OCI-M2 (cell line): ENCODE measurements around the gene TTC7B.

Experiments used
- DNase-seq: peaks from one replicate; lab custom pipeline; 2025; ENCODE audit not compliant: unreplicated experiment; lab: John Stamatoyannopoulos, UW

TTC7B gene

DNA sequence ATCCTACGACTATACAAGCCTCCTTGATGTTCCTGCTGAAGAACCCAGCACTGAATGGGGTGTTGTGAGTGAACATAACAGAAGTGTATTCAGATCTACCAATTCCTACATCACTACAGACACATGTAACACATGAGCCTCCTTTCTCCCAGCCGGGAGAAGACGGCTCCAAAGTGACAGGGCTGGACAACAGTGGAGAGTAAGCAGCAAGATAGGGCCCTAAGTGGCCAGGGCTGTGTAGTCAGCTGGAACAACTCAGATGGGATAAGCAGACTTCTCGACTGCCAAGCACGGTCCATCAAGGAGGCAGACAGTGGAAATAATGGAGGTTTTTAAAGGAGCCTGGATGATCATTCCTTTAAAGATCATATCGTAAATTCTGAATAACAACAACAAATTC lies 73.5 kb downstream of the TTC7B start:
- DNase-seq = no peak

- DNase-seq = no peak
Measured at GRCh38 chr14:90742252-90742651, 74.0 kb downstream of the TTC7B start.

GRCh38 chr14:90741682-90741946 lies 74.6 kb downstream of the TTC7B start:
- no peak for DNase-seq

- DNase-seq = no peak
Measured at GRCh38 chr14:90740946-90741681, 75.1 kb downstream of the TTC7B start.

- no peak for DNase-seq
Measured at GRCh38 chr14:90740081-90740480, 76.1 kb downstream of the TTC7B start.

GRCh38 chr14:90739318-90740068 lies 76.7 kb downstream of the TTC7B start:
- no peak for DNase-seq

DNA sequence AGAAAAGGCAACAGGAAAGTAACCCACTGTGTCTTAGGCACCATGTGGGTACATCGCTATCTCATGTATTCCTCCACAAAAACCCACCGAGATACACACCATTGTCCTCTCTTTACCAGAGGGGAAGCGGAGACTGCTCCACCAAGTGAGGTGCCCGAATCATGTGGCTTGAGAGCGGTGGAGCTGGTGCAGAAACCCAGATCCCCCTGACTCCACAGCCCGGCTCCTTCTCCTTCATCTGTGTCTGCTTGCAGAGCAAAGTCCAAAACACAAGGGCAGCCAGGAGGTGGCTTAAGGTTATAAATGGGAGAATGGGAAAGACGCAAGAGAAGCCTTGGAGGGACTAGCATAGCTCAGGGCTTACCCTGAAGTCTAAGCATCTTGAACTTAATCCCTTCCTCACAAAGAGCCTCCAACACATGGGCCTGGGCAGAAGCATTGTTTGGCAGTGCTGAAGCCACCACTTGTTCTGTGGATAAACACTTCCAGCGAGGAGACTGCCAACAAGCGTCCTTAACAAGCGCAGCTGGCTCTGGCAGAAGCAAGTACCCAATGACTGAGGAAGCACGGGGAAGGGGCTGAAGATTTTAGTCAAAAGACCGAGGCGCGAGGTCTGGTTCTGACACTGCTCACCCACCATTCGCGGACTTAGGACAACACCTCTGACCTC lies 83.0 kb downstream of the TTC7B start:
- DNase-seq = no peak

DNA sequence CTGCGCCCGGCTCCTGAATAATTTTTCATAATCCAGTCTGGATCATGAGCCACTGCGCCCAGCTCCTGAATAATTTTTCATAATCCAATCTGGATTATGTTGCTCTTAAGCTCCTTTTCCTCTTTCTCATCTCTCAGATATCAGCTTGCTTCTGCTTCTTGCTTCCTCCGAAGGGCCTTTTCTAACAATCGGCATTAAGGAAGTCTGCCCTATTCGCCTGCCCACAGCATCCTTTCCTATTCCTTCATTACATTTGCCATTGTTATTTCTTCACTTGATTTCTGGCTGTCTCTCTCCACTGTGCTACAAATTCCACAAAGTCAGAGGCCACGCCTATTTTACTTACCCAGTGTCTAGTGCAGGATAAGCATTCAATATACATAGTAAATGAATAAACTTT lies 83.5 kb downstream of the TTC7B start:
- DNase-seq = no peak

- no peak for DNase-seq
Measured at GRCh38 chr14:90732139-90732538, 84.1 kb downstream of the TTC7B start.

- DNase-seq = no peak
Measured at GRCh38 chr14:90731487-90731886, 84.7 kb downstream of the TTC7B start.

- DNase-seq = no peak
Measured at GRCh38 chr14:90730206-90730766, 85.9 kb downstream of the TTC7B start.

DNA sequence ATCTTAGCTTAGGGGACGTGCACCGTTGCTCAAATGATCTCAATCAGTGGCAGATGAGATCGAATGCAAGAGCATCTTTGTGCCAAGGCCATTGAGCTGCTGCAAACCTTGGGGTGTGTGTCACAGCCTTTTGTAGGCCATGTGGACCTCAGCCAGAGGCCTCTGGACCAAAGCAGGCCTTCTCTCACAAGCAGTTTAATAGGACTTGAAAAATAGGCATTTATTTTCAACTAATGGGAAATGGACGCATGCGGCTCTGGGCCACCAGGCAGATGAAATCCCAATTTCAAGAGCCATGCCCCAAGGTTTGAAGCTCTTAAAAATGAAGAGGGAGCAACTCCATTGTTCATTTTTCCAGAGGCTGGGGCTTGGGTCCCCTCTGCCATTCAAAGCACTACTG lies 87.3 kb downstream of the TTC7B start:
- no peak for DNase-seq

- DNase-seq = no peak
Measured at GRCh38 chr14:90727082-90727481, 89.1 kb downstream of the TTC7B start.

DNA sequence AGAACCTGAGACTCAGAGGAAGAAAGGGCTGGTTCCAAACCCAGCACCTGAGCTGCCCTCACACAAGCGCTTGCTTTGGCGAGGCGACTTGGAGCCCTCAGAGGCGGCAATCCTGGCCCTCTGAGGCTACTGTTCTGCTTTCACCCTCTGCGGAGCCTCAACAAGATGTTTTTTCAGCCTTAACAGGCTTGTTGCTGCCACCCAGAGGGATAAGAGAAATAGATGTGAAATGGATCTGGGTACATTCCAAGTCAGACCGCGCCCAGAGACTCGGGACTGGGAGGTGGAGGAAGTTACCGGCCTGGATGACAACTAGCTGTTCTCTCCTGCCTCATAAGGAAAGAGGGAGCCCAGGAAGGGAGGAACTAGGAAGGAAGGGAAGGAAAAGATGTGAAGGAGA lies 89.6 kb downstream of the TTC7B start:
- DNase-seq = no peak

DNA sequence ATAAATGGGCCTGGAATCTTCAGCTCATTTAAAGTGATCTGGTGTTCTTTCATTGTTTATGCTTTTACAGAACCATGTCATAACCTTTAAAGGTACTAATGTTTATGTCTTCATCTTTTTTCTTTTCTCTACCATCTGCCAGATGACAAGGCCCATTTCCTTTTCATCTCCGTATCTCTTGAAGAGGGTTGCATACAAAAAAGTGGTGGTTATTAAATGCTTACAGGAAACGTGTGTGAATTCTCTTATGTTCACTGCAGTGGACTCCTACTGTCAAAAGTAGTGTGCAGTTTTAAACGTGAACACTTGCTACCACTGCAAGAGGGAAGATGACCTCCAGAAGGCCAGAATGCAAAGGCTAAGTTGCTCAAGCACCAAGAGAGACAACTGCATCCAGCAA lies 91.4 kb downstream of the TTC7B start:
- no peak for DNase-seq

- DNase-seq = no peak
Measured at GRCh38 chr14:90722590-90722989, 93.6 kb downstream of the TTC7B start.

- DNase-seq = no peak
Measured at GRCh38 chr14:90721619-90722305, 94.5 kb downstream of the TTC7B start.

DNA sequence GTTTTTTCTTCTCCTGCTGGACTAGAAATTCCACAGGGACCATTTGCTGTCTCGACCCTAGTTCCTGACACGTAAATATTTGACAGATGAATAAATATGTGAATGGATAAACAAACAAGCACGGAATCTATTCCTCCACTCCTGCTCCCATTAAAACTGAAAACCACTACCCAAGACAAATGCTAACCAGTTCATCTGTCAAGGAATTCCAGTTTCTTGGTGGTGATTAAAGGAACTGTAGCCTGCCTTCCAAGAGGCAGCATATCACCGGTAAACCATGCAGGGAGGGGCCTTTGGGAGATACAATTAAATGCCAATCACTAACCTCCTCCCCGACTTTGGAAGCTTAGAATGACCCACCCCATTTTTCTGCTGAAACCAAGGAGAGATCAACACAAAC lies 95.4 kb downstream of the TTC7B start:
- DNase-seq = no peak

GRCh38 chr14:90720336-90720735 lies 95.9 kb downstream of the TTC7B start:
- DNase-seq = peak; percentile 69

DNA sequence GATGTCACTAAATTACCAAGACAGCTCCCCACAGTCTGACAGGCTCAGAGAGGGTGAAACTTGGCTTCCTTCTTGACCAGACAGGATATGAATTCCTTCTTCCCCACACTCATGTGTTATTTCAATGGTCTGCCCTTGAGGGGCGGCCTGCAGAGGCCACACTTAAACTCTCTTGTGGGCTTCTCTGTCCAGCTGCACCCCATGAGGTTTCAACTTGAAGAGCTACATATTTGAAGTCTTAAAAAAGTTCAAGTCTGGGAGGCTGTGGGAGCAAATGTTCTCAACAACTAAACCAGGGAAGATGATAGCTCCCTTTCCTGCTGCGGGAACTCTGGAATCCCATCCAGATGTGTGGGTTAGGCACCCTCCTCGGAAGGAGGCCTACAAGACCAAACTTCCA lies 98.3 kb downstream of the TTC7B start:
- DNase-seq = no peak

DNA sequence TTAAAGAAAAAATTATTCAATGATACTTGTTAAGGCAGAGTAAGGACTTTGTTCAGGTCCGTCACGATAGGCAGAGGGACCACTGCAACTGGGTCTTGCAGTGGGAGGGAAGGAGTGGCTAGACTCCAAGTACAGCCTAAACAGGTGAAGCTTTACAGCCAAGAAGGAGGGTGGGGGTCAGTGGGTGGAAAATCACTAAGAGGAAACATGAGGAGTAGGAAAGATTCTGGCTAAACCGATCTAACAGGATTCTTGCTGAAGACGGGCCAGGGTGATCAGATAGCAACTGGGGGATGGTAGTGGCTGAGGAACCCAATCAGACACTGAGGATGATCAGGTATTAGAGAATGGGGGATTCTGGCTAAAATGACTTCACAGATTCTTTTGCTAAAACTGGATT lies 100.2 kb downstream of the TTC7B start:
- no peak for DNase-seq
